H1 (cell line): ENCODE measurements around the gene UNC93A. TPM values are rescaled to one million over a fixed set of nuclear protein-coding genes. Genes with fewer than 3 reads are reported as not detected.
A peak's percentile ranks its signal among the peaks of the same experiment; 100 is the strongest.

Experiments used
- CTCF ChIA-PET: fragments of 300-600 bp; sonication (Branson Sonifier 250); formaldehyde crosslinking; loops from one replicate; lab custom pipeline; 2021; ENCODE audit not compliant: partially characterized antibody; lab: Charles Lee
- POLR2A ChIA-PET: fragments of 300-600 bp; sonication (Branson Sonifier 250); formaldehyde crosslinking; loops from one replicate; lab custom pipeline; 2021; ENCODE audit warnings: inconsistent platforms; ENCODE audit not compliant: partially characterized antibody; lab: Charles Lee
- DNase-seq, 2 experiments: peaks; one replicate each; pipeline versions ENCODE4 v3.0.0 to v3.0.0-alpha.2; 2010 to 2022; ENCODE audit warnings: low spot score in 2 of 2, low read depth in 1 of 2, mixed read lengths in 1 of 2
- FAIRE-seq: peaks from 2 replicates; lab custom pipeline; 2011; peaks lifted over from hg19 to GRCh38; lab: Jason Lieb, UNC
- H2AFZ ChIP-seq: 2 replicates; pipeline ENCODE4 v1.8.1; 2012; ENCODE audit warnings: low read length, inconsistent platforms
- H2AK5ac ChIP-seq: 2 replicates; pipeline ENCODE4 v1.6.1; 2013; ENCODE audit warnings: low read depth, low read length
- H2BK120ac ChIP-seq: replicated peaks from 2 replicates; pipeline ENCODE3; 2013; ENCODE audit warnings: low read depth, low read length, inconsistent platforms
- H2BK12ac ChIP-seq: 2 replicates; pipeline ENCODE4 v1.6.1; 2013; ENCODE audit warnings: low read depth, low read length
- H2BK15ac ChIP-seq: 2 replicates; pipeline ENCODE4 v1.6.1; 2013; ENCODE audit warnings: low read length
- H2BK20ac ChIP-seq: 2 replicates; pipeline ENCODE4 v1.6.1; 2013; ENCODE audit warnings: low read length
- H2BK5ac ChIP-seq: 2 replicates; pipeline ENCODE4 v1.6.1; 2013; ENCODE audit warnings: low read depth, low read length
- H3K14ac ChIP-seq: 2 replicates; pipeline ENCODE4 v1.6.1; 2013; ENCODE audit warnings: inconsistent platforms; ENCODE audit not compliant: insufficient read length
- H3K18ac ChIP-seq: 2 replicates; pipeline ENCODE4 v1.6.1; 2013; ENCODE audit warnings: low read length; ENCODE audit errors: extremely low read depth
- H3K23ac ChIP-seq: 2 replicates; pipeline ENCODE4 v1.6.1; 2013; ENCODE audit warnings: inconsistent platforms; ENCODE audit not compliant: insufficient read length
- H3K23me2 ChIP-seq: 2 replicates; pipeline ENCODE4 v1.6.1; 2013; ENCODE audit warnings: low read depth, low read length
- H3K27ac ChIP-seq: 2 replicates; pipeline ENCODE4 v1.6.1; 2011; ENCODE audit warnings: low read depth, low read length, inconsistent platforms
- H3K27me3 ChIP-seq, 4 experiments: replicated peaks in 1 of 4; 1 replicate in 1 of 4; 2 replicates in 3 of 4; pipeline versions ENCODE4 v1.6.1 to v1.8.1; 2011 to 2013; ENCODE audit warnings: low read length in 3 of 4, mild to moderate bottlenecking in 3 of 4, inconsistent platforms in 2 of 4, mixed read lengths in 2 of 4, moderate library complexity in 1 of 4; ENCODE audit not compliant: control insufficient read depth in 3 of 4, insufficient read depth in 3 of 4; ENCODE audit errors: extremely low read depth in 1 of 4
- H3K36me3 ChIP-seq, 4 experiments: 2 replicates each; pipeline versions ENCODE4 v1.6.1 to v1.8.1; 2011 to 2013; ENCODE audit warnings: mild to moderate bottlenecking in 4 of 4, low read length in 3 of 4, moderate library complexity in 2 of 4, control low read depth in 1 of 4, inconsistent platforms in 1 of 4; ENCODE audit not compliant: insufficient read depth in 4 of 4, control insufficient read depth in 2 of 4
- H3K4ac ChIP-seq: replicated peaks from 2 replicates; pipeline ENCODE3; 2013; ENCODE audit warnings: low read length, low read depth, mixed read lengths, inconsistent platforms; ENCODE audit not compliant: insufficient read length
- H3K4me1 ChIP-seq, 4 experiments: replicated peaks in 1 of 4; 1 replicate in 1 of 4; 2 replicates in 3 of 4; pipeline versions ENCODE4 v1.6.1 to v1.8.1; 2011 to 2013; ENCODE audit warnings: low read length in 3 of 4, inconsistent platforms in 2 of 4, mixed read lengths in 1 of 4; ENCODE audit not compliant: insufficient read depth in 4 of 4, control insufficient read depth in 3 of 4
- H3K4me2 ChIP-seq, 2 experiments: 2 replicates each; pipeline versions ENCODE4 v1.6.1 to v1.8.1; 2011 to 2013; ENCODE audit warnings: low read depth in 2 of 2, low read length in 2 of 2, control low read depth in 1 of 2, inconsistent platforms in 1 of 2, mild to moderate bottlenecking in 1 of 2; ENCODE audit not compliant: insufficient read depth in 1 of 2
- H3K4me3 ChIP-seq, 4 experiments: fragments of 200-600, 300-600 bp in 1 of 4; sonication (generic), shearing (Covaris generic), sonication (Bioruptor Twin) in 1 of 4; 2 replicates each; pipeline versions ENCODE4 v1.5.1 to v1.8.1; 2011 to 2016; ENCODE audit warnings: low read length in 4 of 4, low read depth in 3 of 4, control low read depth in 2 of 4, inconsistent platforms in 2 of 4, mild to moderate bottlenecking in 2 of 4, mixed read lengths in 1 of 4, moderate library complexity in 1 of 4; ENCODE audit not compliant: insufficient read depth in 2 of 4; ENCODE audit errors: extremely low read depth in 1 of 4
- H3K56ac ChIP-seq: replicated peaks from 2 replicates; pipeline ENCODE3; 2013; ENCODE audit warnings: low read depth, mild to moderate bottlenecking, mixed read lengths, low read length, inconsistent platforms; ENCODE audit not compliant: insufficient read length
- H3K79me1 ChIP-seq: 2 replicates; pipeline ENCODE4 v1.6.1; 2013; ENCODE audit warnings: low read depth, low read length, control low read depth
- H3K79me2 ChIP-seq, 2 experiments: 2 replicates each; pipeline versions ENCODE4 v1.6.1 to v1.8.1; 2012 to 2013; ENCODE audit warnings: low read length in 2 of 2, mild to moderate bottlenecking in 2 of 2, inconsistent platforms in 1 of 2; ENCODE audit not compliant: insufficient read depth in 2 of 2, control insufficient read depth in 1 of 2
- H3K9ac ChIP-seq, 4 experiments: replicated peaks in 1 of 4; 1 replicate in 1 of 4; 2 replicates in 3 of 4; pipeline versions ENCODE4 v1.6.1 to v1.8.1; 2011 to 2013; ENCODE audit warnings: low read depth in 3 of 4, low read length in 3 of 4, control low read depth in 2 of 4, mild to moderate bottlenecking in 2 of 4, moderate library complexity in 2 of 4, inconsistent platforms in 1 of 4; ENCODE audit errors: extremely low read depth in 1 of 4
- H3K9me3 ChIP-seq, 2 experiments: 2 replicates each; pipeline versions ENCODE4 v1.6.1 to v1.8.1; 2012 to 2013; ENCODE audit warnings: mild to moderate bottlenecking in 2 of 2, moderate library complexity in 2 of 2, control low read depth in 1 of 2, inconsistent platforms in 1 of 2, low read depth in 1 of 2, low read length in 1 of 2, mixed read lengths in 1 of 2; ENCODE audit not compliant: insufficient read depth in 2 of 2
- H4K20me1 ChIP-seq, 2 experiments: replicated peaks in 1 of 2; 2 replicates each; pipeline versions ENCODE3 to v1.8.1; 2011 to 2013; ENCODE audit warnings: inconsistent platforms in 2 of 2, low read length in 2 of 2, mild to moderate bottlenecking in 1 of 2; ENCODE audit not compliant: insufficient read depth in 2 of 2, control insufficient read depth in 1 of 2
- H4K5ac ChIP-seq: 2 replicates; pipeline ENCODE4 v1.6.1; 2013; ENCODE audit warnings: low read length, low read depth, mixed read lengths, inconsistent platforms; ENCODE audit not compliant: insufficient read length
- H4K8ac ChIP-seq: 2 replicates; pipeline ENCODE4 v1.8.0; 2013; ENCODE audit warnings: mild to moderate bottlenecking, moderate library complexity, low read length, inconsistent platforms; ENCODE audit not compliant: insufficient read depth; ENCODE audit errors: extremely low read depth
- H4K91ac ChIP-seq: replicated peaks from 2 replicates; pipeline ENCODE3; 2013; ENCODE audit warnings: low read length, mixed read lengths, inconsistent platforms; ENCODE audit not compliant: insufficient read length
- CHD1 ChIP-seq: IDR thresholded peaks from 2 replicates; pipeline ENCODE4 v1.6.1; 2012; ENCODE audit warnings: low read depth, low read length, improper control_type of control experiment
- HDAC6 ChIP-seq: IDR thresholded peaks from one replicate; pipeline ENCODE4 v1.7.1; 2012; ENCODE audit warnings: low read depth, mild to moderate bottlenecking, inconsistent platforms, low read length, moderate library complexity
- WGBS, 2 experiments: shearing (Covaris generic) in 1 of 2; methylation state at CpG; one replicate each; pipeline versions ENCODE4 v1.1.6 to v1.1.7; 2013 to 2015; ENCODE audit warnings: low lambda C conversion rate in 2 of 2, mixed read lengths in 2 of 2, inconsistent platforms in 1 of 2, low coverage in 1 of 2, missing lambda C conversion rate in 1 of 2; ENCODE audit not compliant: insufficient replicate concordance in 2 of 2, insufficient coverage in 1 of 2, insufficient read length in 1 of 2; ENCODE audit errors: extremely low coverage in 1 of 2, missing lambda C conversion rate in 1 of 2; 5-methylcytosine and 5-hydroxymethylcytosine counted together
- polyA plus RNA-seq, 7 experiments: library from polyadenylated mRNA; depleted of rRNA in 3 of 7; stranded (reverse) in 5 of 7; unstranded in 2 of 7; fragments of >200 nt in 5 of 7; fragments of 200-250 nt in 2 of 7; gene quantifications; 1 replicate in 5 of 7; 2 replicates in 1 of 7; 4 replicates in 1 of 7; pipeline versions ENCODE4 v1.2.1 to v1.2.3, GENCODE V29; 2011 to 2013; ENCODE audit warnings: missing spikeins in 2 of 7, mixed read lengths in 2 of 7
- total RNA-seq: library from RNA; stranded (reverse); fragmentation: NEBNext Ultra II Directional; extraction: Animal tissue kit (Norgen Biotek cat#: 25700); gene quantifications from 2 replicates; pipeline ENCODE4 v1.2.1, GENCODE V29; 2021

The UNC93A gene
- total and polyA plus RNA-seq, 2 of the 8 experiments (the other 6 are each of a cell fraction or from before 2014, with no cell fraction given), result 0.39 TPM; not detected in 1

DNA sequence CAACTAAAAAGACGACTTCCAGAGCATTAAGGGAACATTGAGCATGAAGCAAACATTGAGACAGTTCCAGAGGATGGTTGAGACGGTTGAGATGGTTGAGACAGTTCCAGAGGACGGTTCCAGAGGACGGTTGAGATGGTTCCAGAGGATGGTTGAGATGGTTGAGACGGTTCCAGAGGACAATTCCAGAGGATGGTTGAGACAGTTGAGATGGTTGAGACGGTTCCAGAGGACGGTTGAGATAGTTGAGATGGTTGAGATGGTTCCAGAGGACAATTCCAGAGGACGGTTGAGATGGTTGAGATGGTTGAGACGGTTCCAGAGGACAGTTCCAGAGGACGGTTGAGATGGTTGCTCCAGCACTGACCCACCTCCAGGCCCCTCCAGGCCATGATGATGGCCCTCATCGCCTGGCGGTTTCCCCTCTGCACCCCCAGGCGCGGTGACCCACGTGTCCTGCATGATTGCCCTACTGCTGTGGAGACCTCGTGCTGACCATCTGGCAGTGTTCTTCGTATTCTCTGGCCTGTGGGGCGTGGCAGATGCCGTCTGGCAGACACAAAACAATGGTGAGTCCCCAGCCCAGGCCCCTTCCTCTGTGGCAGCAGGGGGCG, 16.3 kb downstream of the UNC93A start:
- Histone ChIP-seq H3K23me2 (0 out of 2 replicates have a peak, but pooled peaks cover 1% of the 10 kb centered on the region), H3K4me3 (no peak overlapping the region), H3K4me1 (peaks cover 0 to 21% (median 4%) of the 10 kb centered on the region in 4 experiments; a peak in 6 of 7 replicates), H2AK5ac (no peak overlapping the region), H2BK20ac (no peak overlapping the region), H3K79me1 (no peaks in the 10 kb centered on the region), H3K14ac (no peak overlapping the region), H4K91ac (peak overlapping the region; percentile 30), H3K79me2 (no peaks in the 10 kb centered on the region), H3K27me3 (peaks cover 0 to 2% (median 0%) of the 10 kb centered on the region in 4 experiments; a peak in 2 of 7 replicates), H2BK5ac (no peak overlapping the region), H3K56ac (no peak overlapping the region), H3K27ac (no peak overlapping the region), H3K36me3 (no peaks in the 10 kb centered on the region), H2AFZ (no peak overlapping the region), H3K4ac (no peak overlapping the region), H3K9me3 (peaks cover 3% of the 10 kb centered on the region in 2 experiments; a peak in 2 of 4 replicates), H3K18ac (no peak overlapping the region), H4K8ac (no peak overlapping the region), H2BK15ac (peak overlapping the region; percentile 25; the same call in 1 of the 2 replicates), H3K9ac (no peak overlapping the region), H2BK120ac (no peak overlapping the region), H3K23ac (no peak overlapping the region), H3K4me2 (no peak overlapping the region), H2BK12ac (0 out of 2 replicates have a peak overlapping the region, but pooled peaks have one; percentile 50), H4K20me1 (no peaks in the 10 kb centered on the region), H4K5ac (no peak overlapping the region)
- DNase-seq, result no peak
- ChIA-PET POLR2A (no interaction called here), CTCF (no interaction called here)
- WGBS, 2 experiments, result 87% methylated on average over 20 of the region's 20 CpGs; no CpG with 5 or more reads in 1 of the 2 experiments
- TF ChIP-seq HDAC6 (no peak), CHD1 (no peak)
- no peak for FAIRE-seq
